22Rv1 (cell line): ENCODE data around the gene CCDC78.

Experiments used
- CTCF ChIP-seq: fragments of 450-650 bp; IDR thresholded peaks from 2 replicates; pipeline ENCODE4 v1.5.1; 2017; ENCODE audit warnings: mild to moderate bottlenecking
- ZFX ChIP-seq: fragments of 450-650 bp; IDR thresholded peaks from 2 replicates; pipeline ENCODE4 v1.6.1; 2017; ENCODE audit warnings: antibody characterized with exemption, borderline replicate concordance

GRCh38 chr16:730666-731509, 4.6 kb upstream of the CCDC78 start:
- no peak for TF ChIP-seq CTCF
- no peak for TF ChIP-seq ZFX
